HG03066 (cell line): ENCODE results near the gene RBM17.
"Not testable (repeated sequence)": the region's sequence is repeated elsewhere in the genome, so short reads cannot be mapped to it uniquely, and the experiment has no call there.

Experiments used
- ATAC-seq: cut with Tn5 transposase; IDR thresholded peaks from one replicate; pipeline ENCODE4 v1.9.1; 2021; ENCODE audit warnings: low read depth; ENCODE audit not compliant: unreplicated experiment

RBM17 gene

GRCh38 chr10:6133331-6134098 is 44.7 kb downstream of the RBM17 start:
- no peak for ATAC-seq

- no peak for ATAC-seq
Observed at GRCh38 chr10:6134099-6134823, 45.4 kb downstream of the RBM17 start.

- no peak for ATAC-seq
Observed at GRCh38 chr10:6135039-6135438, 46.2 kb downstream of the RBM17 start.

GRCh38 chr10:6135589-6136168 is 46.8 kb downstream of the RBM17 start:
- no peak for ATAC-seq

GRCh38 chr10:6136215-6137201 is 47.7 kb downstream of the RBM17 start:
- peak; percentile 40 for ATAC-seq

GRCh38 chr10:6138456-6138855 is 49.6 kb downstream of the RBM17 start:
- ATAC-seq, result no peak

GRCh38 chr10:6139470-6139869 is 50.6 kb downstream of the RBM17 start:
- no peak for ATAC-seq

GRCh38 chr10:6140141-6140841 is 51.5 kb downstream of the RBM17 start:
- ATAC-seq, result no peak

- no peak for ATAC-seq
Observed at GRCh38 chr10:6140965-6141295, 52.1 kb downstream of the RBM17 start.

- ATAC-seq, result peak; percentile 54
Observed at GRCh38 chr10:6141296-6142151, 52.7 kb downstream of the RBM17 start.

GRCh38 chr10:6142186-6142585 is 53.4 kb downstream of the RBM17 start:
- ATAC-seq, result not testable (repeated sequence)

GRCh38 chr10:6142644-6143043 is 53.8 kb downstream of the RBM17 start:
- no peak for ATAC-seq

- ATAC-seq, result no peak
Observed at GRCh38 chr10:6143181-6143580, 54.3 kb downstream of the RBM17 start.

- peak; percentile 59 for ATAC-seq
Observed at GRCh38 chr10:6144406-6145165, 55.8 kb downstream of the RBM17 start.

GRCh38 chr10:6145166-6145987 is 56.5 kb downstream of the RBM17 start:
- peak; percentile 1 for ATAC-seq

- no peak for ATAC-seq
Observed at GRCh38 chr10:6146013-6146785, 57.4 kb downstream of the RBM17 start.

- no peak for ATAC-seq
Observed at GRCh38 chr10:6146921-6147320, 58.1 kb downstream of the RBM17 start.
